GM19452 (cell line): ENCODE measurements around the gene ARHGEF12.

Experiments
- ATAC-seq: cut with Tn5 transposase; IDR thresholded peaks from one replicate; pipeline ENCODE4 v1.9.1; 2021; ENCODE audit not compliant: unreplicated experiment

The ARHGEF12 gene

DNA sequence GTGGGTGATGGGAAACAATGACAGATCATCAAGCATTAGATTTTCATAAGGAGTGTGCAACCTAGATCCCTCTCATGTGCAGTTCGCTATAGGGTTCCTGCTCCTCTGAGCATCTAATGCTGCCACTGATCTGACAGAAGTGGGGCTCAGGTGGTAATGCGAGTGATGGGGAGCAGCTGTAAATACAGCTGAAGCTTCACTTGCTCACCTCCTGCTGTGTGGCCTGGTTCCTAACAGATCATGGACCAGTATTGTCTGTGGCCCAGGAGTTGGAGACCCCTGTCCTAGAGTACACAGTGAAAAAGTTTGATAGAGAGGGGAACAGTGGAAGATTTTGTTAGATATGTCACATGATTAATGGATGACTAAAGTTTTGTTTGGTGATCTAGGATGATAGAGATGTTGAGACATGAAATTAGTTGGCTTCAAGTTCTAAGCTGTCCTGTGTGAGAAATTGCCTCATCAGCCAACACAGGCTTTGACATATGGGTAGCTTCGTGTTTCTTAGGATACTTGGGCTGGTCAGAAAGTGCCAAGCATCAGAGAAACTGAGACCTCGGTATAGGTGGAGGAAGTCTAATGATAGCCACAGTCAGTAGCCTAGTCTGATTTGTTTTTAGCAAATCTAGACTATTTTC lies 47.4 kb downstream of the ARHGEF12 start:
- no peak for ATAC-seq

- no peak for ATAC-seq
Measured at GRCh38 chr11:120384476-120384875, 48.3 kb downstream of the ARHGEF12 start.

- ATAC-seq, result no peak
Measured at GRCh38 chr11:120385110-120385509, 48.9 kb downstream of the ARHGEF12 start.

- no peak for ATAC-seq
Measured at GRCh38 chr11:120385655-120386054, 49.4 kb downstream of the ARHGEF12 start.

GRCh38 chr11:120386318-120386717 lies 50.1 kb downstream of the ARHGEF12 start:
- ATAC-seq, result no peak

DNA sequence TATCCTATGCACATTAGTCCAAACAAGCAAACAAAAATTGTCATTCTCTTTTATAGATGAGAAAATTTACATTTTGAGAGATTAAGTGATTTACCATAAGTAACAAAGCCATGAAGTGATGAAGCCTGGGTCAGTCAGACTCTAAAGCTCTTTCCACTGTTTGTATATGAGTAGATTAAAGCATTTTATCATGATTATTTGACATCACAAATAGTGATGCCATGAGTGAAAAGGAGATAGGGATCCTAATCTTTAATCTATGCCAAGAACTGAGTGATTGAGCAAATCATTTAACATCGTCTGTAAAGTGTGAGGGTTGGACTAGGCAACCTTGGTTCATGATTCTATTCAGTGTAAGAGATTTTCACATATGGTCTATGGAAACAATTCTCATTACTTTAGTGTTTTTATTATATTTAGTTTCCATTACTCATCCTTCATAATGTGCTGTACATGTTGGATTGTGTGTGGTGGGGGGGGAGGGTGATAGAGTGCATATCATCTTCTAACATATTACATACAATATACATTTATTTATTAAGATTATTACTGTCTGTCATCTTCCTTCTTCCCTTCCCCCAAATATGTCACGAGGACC lies 50.7 kb downstream of the ARHGEF12 start:
- ATAC-seq, result no peak

- ATAC-seq, result no peak
Measured at GRCh38 chr11:120388261-120388660, 52.0 kb downstream of the ARHGEF12 start.

GRCh38 chr11:120389693-120390584 lies 53.7 kb downstream of the ARHGEF12 start:
- ATAC-seq, result no peak

- ATAC-seq, result no peak
Measured at GRCh38 chr11:120390585-120390922, 54.3 kb downstream of the ARHGEF12 start.

DNA sequence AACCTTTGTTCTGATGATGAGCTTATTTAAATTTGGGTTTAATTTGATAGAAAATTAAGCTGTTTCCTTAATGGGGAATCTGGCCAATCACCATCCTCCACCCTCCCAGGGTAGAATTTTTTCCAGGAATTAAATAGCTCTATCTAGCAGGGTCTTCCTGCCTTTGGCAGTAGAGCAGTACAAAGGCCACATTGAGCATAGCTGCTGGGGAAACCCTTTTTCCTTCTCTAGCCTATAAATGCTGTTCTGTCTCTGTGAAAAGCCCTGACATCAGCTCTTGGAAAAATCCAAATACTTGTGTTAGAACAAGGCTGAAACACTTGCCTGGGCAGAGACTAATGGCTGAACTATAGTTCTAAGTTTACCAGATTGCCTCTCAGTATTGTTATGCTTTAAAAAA lies 55.1 kb downstream of the ARHGEF12 start:
- ATAC-seq, result no peak

DNA sequence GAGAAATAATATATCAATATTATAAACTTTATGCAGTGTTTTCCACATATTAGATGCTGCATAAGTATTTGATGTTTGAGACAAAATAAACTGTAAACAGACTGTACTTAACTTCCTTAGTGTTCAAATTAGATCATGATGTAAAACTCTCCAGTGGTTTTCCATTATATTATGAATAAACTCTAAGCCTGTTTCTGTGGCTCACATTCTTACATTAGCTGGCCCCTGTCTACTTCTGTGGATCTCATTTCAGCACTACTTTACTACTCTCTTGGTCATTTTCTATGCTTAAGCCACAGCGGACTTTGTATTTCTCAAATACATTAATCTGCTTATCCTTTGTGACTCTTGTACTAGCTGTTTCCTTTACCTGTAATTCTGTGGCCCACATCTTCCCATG lies 55.6 kb downstream of the ARHGEF12 start:
- no peak for ATAC-seq

- ATAC-seq, result no peak
Measured at GRCh38 chr11:120392314-120392713, 56.1 kb downstream of the ARHGEF12 start.

GRCh38 chr11:120392793-120393192 lies 56.6 kb downstream of the ARHGEF12 start:
- no peak for ATAC-seq

- no peak for ATAC-seq
Measured at GRCh38 chr11:120394119-120394518, 57.9 kb downstream of the ARHGEF12 start.

DNA sequence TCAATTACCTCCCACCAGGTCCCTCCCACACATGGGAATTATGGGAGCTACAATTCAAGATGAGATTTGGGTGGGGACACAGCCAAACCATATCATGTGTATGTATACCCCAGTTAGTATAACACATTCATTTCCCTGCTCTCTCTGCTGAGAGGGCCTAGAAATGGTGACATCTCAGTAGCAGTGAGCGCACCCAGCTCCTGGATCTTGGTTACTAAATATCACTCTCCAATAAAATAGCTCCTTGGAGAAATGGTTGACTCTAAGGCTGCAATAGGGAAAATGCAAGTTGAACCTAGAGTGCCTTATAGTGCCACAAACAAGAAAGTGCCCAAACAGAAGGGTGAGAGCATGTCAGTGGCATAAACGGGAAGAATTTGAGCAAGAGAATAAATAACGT lies 59.6 kb downstream of the ARHGEF12 start:
- no peak for ATAC-seq

DNA sequence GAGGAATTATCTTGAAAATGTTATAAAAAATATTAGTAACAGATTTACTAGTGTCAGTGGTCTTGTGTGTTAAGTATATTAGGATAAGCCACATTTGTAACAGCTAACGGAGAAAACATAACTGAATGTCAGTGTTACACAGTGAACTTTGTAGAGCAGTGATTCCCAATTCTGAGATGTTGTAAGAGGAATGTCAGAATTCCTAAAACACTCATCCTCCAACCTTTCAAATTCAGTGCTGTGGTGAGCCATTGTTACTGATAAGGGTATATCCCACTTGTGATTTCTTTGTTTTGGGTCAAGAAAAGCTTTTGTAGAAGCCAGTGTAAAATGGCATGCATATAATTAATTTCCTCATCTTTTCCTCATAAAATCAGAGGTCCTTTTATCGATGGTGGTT lies 61.9 kb downstream of the ARHGEF12 start:
- ATAC-seq, result no peak

- no peak for ATAC-seq
Measured at GRCh38 chr11:120399307-120399706, 63.1 kb downstream of the ARHGEF12 start.

- ATAC-seq, result no peak
Measured at GRCh38 chr11:120400564-120401364, 64.6 kb downstream of the ARHGEF12 start.

DNA sequence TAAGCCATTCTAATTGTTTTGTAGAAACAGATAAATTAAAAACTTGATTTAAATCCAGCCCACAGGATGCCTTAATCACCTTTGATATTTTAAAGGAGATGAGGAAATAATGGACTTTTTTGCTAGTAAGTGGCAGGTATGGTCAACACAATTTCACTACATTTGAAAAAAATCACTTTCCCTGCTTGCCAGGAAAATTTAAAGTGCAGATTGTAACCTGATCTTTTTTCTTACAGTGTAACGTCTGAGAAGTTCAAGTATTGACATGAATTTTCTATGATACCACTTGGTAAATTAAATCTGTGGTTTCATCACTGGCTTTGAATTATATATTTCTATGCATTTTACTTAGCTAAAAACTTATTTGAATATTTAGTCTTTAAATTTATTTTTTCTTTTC lies 65.3 kb downstream of the ARHGEF12 start:
- no peak for ATAC-seq

DNA sequence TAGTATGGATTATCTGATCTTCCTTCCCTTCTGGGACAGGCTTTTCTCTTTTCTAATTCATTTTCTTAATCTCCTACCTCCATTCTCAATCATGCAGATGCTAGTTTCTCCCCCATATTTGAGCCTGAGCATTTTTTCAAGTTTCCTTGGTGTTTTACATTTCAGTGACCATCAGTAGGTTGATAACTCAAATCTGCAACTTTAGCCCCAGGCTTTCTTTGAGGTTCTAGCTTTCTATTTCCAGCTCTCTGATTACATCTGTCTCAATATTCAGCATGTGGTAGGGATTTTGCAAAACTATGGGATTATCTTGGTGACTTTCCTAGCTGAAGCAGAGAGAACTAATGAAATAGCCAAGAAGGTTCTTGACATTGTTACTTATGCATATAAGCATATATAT lies 67.8 kb downstream of the ARHGEF12 start:
- ATAC-seq, result no peak

DNA sequence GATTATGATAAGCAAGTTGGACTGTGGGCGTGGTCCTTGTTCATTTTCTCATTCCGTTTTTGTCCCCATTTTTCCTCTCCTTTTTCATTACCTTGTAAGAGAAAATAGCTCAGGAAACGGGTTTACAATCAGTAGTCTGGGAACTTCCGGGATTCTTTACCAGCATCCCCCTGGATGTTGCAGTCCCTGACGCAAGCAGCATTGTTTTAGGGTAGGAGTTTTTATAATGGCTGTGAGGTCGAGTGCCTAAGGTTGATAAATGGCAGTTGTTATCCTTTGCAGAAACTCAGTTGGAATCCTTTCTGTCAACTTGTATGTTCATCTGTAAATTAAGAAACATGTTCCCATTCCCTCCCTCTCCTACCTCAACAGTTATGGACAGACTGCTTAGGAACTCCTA lies 68.3 kb downstream of the ARHGEF12 start:
- ATAC-seq, result no peak
